HepG2 (cell line): Measurements from ENCODE around the gene RAB3C.

Source experiments
- KDM4B ChIP-seq: sonication (generic); formaldehyde crosslinking; IDR thresholded peaks from 2 replicates; pipeline ENCODE4 v1.4.0; 2020; ENCODE audit warnings: missing genetic modification reagents
- KLF13 ChIP-seq: sonication (generic); formaldehyde crosslinking; IDR thresholded peaks from 2 replicates; pipeline ENCODE4 v1.4.0; 2020; ENCODE audit warnings: mild to moderate bottlenecking, missing genetic modification reagents
- MLX ChIP-seq: IDR thresholded peaks from 2 replicates; pipeline ENCODE4 v1.6.1; 2016
- TF ChIP-seq, protein P1 (sequence below): sonication (generic); formaldehyde crosslinking; IDR thresholded peaks from 2 replicates; pipeline ENCODE4 v1.4.0; 2020; ENCODE audit warnings: low read depth, mild to moderate bottlenecking, missing genetic modification reagents

- TF ChIP-seq, protein P1, sequence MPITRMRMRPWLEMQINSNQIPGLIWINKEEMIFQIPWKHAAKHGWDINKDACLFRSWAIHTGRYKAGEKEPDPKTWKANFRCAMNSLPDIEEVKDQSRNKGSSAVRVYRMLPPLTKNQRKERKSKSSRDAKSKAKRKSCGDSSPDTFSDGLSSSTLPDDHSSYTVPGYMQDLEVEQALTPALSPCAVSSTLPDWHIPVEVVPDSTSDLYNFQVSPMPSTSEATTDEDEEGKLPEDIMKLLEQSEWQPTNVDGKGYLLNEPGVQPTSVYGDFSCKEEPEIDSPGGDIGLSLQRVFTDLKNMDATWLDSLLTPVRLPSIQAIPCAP (CRISPR knock-in tag), result no peak
- TF ChIP-seq KLF13 (CRISPR knock-in tag), result no peak
- TF ChIP-seq MLX (CRISPR knock-in tag), result no peak
- no peak for TF ChIP-seq KDM4B (CRISPR knock-in tag)
Measured at GRCh38 chr5:58793888-58794657, 211.2 kb downstream of the RAB3C start.
